AG04449 (cell line): ENCODE measurements around the gene MAST4.

ENCODE experiments used
- CTCF ChIA-PET: fragments of 350-600 bp; formaldehyde crosslinking; extraction: SDS; loops from one replicate; lab custom pipeline; 2021; ENCODE audit warnings: antibody characterized with exemption; lab: Yijun Ruan, JAX
- POLR2A ChIA-PET: fragments of 400-600, 350-600 bp; formaldehyde crosslinking; extraction: SDS; loops from one replicate; lab custom pipeline; 2020; ENCODE audit warnings: antibody characterized with exemption, inconsistent platforms; lab: Yijun Ruan, JAX
- DNase-seq: peaks from one replicate; pipeline ENCODE4 v3.0.0-alpha.2; 2010; ENCODE audit warnings: low read depth, low spot score
- H3K4me3 ChIP-seq: 2 replicates; pipeline ENCODE4 v1.5.1; 2011; ENCODE audit warnings: low read depth, mild to moderate bottlenecking, control low read depth, low read length
- TF ChIP-seq, protein P1 (sequence below): IDR thresholded peaks from one replicate; pipeline ENCODE4 v1.5.1; 2011; ENCODE audit warnings: mild to moderate bottlenecking, moderate library complexity, low read length, control low read depth, inconsistent platforms; ENCODE audit not compliant: insufficient read depth; ENCODE audit errors: missing control alignments

The MAST4 gene

DNA sequence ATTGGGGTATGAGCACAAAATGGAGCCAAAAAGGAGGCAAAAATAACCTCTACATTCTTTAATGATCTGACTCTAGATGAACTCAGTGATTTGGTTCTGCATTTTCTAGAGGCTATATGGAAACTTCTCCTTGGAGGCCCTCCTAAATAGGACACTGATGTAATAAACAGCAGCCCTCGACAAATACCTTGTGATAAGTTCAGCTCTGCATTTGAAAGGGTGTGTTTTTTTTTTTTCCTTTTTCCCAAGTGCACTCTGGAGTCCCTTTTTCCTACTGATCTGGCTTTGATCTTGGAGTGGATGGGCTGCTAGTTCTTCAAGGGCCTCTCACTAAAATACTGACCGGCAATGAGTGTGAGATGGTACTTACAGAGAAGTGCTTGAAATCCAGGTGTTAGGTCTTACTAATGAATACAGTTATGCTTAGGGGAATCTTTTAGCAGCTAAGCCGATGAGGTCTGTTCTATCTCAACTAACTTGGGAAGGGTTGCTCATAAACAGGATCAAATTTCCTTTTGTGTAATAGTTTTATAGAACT is 161.7 kb downstream of the MAST4 start:
- TF ChIP-seq, protein P1, sequence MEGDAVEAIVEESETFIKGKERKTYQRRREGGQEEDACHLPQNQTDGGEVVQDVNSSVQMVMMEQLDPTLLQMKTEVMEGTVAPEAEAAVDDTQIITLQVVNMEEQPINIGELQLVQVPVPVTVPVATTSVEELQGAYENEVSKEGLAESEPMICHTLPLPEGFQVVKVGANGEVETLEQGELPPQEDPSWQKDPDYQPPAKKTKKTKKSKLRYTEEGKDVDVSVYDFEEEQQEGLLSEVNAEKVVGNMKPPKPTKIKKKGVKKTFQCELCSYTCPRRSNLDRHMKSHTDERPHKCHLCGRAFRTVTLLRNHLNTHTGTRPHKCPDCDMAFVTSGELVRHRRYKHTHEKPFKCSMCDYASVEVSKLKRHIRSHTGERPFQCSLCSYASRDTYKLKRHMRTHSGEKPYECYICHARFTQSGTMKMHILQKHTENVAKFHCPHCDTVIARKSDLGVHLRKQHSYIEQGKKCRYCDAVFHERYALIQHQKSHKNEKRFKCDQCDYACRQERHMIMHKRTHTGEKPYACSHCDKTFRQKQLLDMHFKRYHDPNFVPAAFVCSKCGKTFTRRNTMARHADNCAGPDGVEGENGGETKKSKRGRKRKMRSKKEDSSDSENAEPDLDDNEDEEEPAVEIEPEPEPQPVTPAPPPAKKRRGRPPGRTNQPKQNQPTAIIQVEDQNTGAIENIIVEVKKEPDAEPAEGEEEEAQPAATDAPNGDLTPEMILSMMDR: no peak
- DNase-seq: no peak
- H3K4me3 ChIP-seq: no peak overlapping the region
- CTCF ChIA-PET: interaction anchor here (1.2 to 10.2 kb wide), 2 partner anchors 451 to 582 kb away, joined by 4 to 115 read pairs; no protein-coding TSS in a partner anchor
- POLR2A ChIA-PET: no interaction called here

DNA sequence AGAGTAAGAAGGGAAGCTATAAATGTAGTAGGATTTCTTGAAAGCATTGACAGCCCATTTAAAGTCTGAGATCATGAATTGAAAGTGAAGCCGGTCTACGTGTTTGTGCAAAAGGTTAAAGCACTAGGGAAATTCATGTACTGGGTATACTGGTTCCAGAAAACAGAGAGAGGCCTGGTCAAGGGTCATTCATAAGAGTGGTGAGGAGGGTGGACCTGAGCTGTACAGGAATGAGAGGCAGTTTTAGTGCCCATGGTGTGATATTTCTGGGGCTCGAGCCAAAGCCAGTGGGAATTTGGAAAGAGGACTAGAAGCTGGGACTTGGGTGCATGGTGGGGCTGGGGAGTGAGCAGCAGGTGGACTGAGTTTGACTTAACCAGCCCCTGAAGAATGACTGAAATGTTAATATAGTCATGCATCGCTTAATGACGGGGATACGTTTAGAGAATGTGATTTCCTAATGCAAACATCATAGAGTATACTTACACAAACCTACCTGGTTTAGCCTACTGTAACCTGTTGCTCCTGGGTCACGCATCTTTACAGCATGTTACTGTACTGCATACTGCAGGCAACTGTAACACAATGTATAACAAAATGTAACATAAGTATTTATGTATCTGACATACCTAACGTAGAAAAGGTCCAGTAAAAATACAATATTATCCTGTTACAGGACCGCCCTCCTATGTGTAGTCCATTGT is 173.0 kb downstream of the MAST4 start:
- TF ChIP-seq, protein P1: no peak
- CTCF ChIA-PET: no interaction called here
- no peak for DNase-seq
- no peak overlapping the region for H3K4me3 ChIP-seq
- POLR2A ChIA-PET: no interaction called here

DNA sequence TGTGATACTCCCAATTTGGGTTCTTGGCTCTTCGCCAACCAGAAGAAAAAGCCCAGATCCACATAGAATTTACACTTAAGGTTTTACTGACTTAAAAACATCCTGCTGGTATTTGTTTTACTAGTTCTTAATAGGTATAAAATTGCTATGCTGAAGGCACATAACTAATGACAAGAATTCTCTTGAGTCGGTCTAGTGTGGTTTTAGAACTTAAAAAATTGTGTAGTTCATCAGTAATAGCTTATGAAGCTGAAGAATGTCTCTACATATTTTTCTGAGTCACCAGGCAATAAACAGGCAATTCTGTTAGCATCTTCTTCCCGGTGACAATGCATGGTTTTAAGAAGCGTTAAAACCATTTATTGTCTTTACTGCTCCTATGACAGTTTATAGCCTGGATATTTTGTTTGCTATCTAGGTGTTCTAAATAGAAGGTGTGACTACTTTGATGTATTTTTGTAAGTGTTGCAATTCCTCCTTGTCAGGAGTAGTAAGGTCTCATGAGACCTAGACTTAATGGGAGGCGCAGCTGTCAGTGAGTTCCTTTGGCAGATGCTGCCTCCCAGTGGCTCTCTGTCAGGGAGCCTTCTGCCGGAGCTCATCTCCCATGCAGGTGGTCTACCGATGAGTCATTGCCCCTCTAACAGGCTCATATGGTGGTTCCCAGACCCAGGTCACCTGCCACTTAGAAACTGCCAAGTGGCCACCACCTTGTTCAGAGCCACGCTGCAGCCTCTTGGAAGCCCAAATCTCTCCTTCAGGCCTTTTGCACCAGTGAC is 173.8 kb downstream of the MAST4 start:
- TF ChIP-seq, protein P1: no peak
- ChIA-PET CTCF (no interaction called here), POLR2A (no interaction called here)
- DNase-seq: no peak
- no peak overlapping the region for H3K4me3 ChIP-seq

DNA sequence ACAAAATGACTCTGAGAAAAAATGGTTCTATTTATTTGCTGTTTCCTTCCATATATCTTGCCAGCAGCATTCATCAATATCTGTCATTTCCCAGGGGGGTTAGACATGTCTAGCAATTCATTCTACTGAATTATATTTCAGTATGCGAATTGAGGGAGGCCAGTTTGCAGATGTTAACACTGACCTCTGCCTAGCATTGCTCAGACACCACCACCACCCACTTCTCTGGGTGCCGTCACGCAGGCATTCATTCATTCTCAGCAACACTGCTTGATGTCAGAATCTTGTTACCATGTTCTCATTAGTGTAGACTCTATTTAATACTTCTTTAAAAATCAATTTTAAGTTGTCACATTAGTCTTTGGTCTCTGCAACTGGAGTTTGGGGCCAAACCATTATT is 181.7 kb downstream of the MAST4 start:
- DNase-seq: no peak
- POLR2A ChIA-PET: no interaction called here
- CTCF ChIA-PET: interaction anchor here (1.5 kb wide), 1 partner anchor 472 kb away, joined by 7 read pairs; no protein-coding TSS in a partner anchor
- H3K4me3 ChIP-seq: no peak overlapping the region
- TF ChIP-seq, protein P1: no peak

DNA sequence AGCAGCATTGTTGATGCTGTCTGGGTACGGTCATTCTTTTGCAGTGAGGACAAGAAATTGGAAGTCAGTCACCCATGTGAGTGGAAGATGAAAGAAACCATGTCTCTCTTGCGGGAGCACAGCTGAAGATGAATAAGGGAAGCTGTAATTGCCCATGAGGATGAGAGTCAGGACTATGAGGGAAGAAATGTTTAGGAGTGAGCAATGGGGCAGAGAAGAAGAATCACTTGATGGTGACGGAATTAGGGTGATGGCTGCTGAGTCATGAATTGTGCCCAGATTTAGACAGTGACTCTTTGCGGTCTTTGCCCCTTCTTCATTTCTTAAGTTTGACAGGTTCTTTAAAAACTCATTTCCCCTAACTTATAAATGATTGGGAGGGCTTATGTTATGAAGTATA is 183.3 kb downstream of the MAST4 start:
- no peak for DNase-seq
- POLR2A ChIA-PET: no interaction called here
- TF ChIP-seq, protein P1: no peak
- H3K4me3 ChIP-seq: no peak overlapping the region
- CTCF ChIA-PET: no interaction called here

DNA sequence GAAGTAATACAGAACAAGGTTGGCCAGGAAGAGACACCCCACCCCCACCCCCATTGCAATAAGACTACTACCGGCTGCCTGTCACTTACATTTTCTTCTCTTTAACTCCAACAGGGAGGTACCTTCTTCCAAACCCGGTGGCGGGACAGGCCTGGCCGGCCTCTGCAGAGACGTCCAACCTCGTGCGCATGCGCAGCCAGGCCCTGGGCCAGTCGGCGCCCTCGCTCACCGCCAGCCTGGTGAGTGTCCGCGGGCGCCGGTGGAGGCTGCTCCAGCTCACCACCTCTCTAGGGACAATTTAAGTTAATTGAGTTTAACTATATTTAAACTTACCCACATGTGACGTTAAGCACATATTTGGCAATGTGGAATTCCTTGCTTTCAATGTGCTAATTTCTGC is 192.4 kb downstream of the MAST4 start:
- POLR2A ChIA-PET: no interaction called here
- no peak for DNase-seq
- H3K4me3 ChIP-seq: no peak overlapping the region
- TF ChIP-seq, protein P1: no peak
- CTCF ChIA-PET: interaction anchor here (0.7 kb wide), 1 partner anchor 26 kb away, joined by 3 read pairs; no protein-coding TSS in a partner anchor
